ENCODE data around the gene EHBP1.

GRCh38 chr2:63092857-63093256 is 387.3 kb downstream of the EHBP1 start:
- TF ChIP-seq SCRT1 (tag by site-specific recombination; IDR thresholded peaks at IDR 0.05; ENCODE audit: borderline replicate concordance) (no peak), CTCF (tag by site-specific recombination; IDR thresholded peaks at IDR 0.05) (no peak), KLF10 (tag by site-specific recombination; IDR thresholded peaks at IDR 0.05) (no peak), ZNF26 (tag by site-specific recombination; IDR thresholded peaks at IDR 0.05) (no peak), ZNF174 (tag by site-specific recombination; IDR thresholded peaks at IDR 0.05) (no peak), GLI4 (tag by site-specific recombination; IDR thresholded peaks at IDR 0.05) (no peak), ZNF624 (tag by site-specific recombination; IDR thresholded peaks at IDR 0.05) (no peak)
- TF ChIP-seq, protein P1, sequence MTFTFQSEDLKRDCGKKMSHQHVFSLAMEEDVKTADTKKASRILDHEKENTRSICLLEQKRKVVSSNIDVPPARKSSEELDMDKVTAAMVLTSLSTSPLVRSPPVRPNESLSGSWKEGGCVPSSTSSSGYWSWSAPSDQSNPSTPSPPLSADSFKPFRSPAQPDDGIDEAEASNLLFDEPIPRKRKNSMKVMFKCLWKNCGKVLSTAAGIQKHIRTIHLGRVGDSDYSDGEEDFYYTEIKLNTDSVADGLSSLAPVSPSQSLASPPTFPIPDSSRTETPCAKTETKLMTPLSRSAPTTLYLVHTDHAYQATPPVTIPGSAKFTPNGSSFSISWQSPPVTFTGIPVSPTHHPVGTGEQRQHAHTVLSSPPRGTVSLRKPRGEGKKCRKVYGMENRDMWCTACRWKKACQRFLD (tag by site-specific recombination; IDR thresholded peaks at IDR 0.05) = no peak
